Measurements from ENCODE around the gene CYP51A1.

CYP51A1 gene

DNA sequence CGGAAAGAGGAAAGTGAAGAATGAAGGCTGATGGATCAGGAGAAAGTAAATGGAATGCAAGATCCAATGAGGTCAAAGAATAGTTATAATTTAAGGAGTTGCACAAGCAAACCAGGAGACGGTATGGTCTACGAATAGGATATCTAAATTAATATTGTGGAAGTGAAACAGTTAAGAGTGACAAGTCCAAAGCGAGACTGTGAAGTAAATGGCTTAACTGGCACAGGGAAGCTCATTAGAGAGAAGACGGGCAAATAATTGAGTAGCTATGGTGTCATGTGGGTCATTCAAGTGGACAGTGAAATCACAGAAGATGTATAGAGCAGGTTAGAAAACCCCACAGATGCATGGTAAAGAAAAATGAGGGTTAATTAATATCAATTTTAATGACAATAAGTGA lies 3.2 kb downstream of the CYP51A1 start:
- no peak for DNase-seq (ENCODE audit: extremely low spot score)
- POLR2A ChIA-PET = interaction anchor here (0.7 kb wide), 1 partner anchor 11 kb away, joined by 4 read pairs; no protein-coding TSS in a partner anchor
- CTCF ChIA-PET = interaction anchor here (0.6 kb wide), 1 partner anchor 330 kb away, joined by 3 read pairs; no protein-coding TSS in a partner anchor
- TF ChIP-seq, protein P1, sequence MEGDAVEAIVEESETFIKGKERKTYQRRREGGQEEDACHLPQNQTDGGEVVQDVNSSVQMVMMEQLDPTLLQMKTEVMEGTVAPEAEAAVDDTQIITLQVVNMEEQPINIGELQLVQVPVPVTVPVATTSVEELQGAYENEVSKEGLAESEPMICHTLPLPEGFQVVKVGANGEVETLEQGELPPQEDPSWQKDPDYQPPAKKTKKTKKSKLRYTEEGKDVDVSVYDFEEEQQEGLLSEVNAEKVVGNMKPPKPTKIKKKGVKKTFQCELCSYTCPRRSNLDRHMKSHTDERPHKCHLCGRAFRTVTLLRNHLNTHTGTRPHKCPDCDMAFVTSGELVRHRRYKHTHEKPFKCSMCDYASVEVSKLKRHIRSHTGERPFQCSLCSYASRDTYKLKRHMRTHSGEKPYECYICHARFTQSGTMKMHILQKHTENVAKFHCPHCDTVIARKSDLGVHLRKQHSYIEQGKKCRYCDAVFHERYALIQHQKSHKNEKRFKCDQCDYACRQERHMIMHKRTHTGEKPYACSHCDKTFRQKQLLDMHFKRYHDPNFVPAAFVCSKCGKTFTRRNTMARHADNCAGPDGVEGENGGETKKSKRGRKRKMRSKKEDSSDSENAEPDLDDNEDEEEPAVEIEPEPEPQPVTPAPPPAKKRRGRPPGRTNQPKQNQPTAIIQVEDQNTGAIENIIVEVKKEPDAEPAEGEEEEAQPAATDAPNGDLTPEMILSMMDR (IDR thresholded peaks at IDR 0.05; ENCODE audit: control extremely low read depth, extremely low read depth, low read depth, missing control alignments) = no peak

DNA sequence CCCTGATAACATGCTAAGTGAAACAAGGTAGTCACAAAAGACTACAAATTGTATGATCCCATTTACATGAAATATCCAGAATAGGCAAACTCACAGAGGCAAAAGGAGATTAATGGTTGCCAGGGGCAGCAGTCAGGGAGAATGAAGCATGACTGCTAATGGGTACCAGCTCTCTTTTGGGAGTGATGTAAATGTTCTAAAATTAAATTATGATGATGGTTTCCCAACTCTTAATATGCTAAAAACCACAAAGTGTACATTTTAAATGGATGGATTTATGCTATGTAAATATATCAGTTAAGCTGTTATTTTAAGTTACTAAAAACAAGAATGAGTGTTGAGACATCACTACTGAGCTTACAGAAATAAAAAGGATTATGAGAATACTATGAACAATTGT lies 12.6 kb downstream of the CYP51A1 start:
- CTCF ChIA-PET = no interaction called here
- TF ChIP-seq, protein P1 (IDR thresholded peaks at IDR 0.05; ENCODE audit: control extremely low read depth, extremely low read depth, low read depth, missing control alignments) = no peak
- POLR2A ChIA-PET = no interaction called here
- DNase-seq (ENCODE audit: extremely low spot score) = no peak

DNA sequence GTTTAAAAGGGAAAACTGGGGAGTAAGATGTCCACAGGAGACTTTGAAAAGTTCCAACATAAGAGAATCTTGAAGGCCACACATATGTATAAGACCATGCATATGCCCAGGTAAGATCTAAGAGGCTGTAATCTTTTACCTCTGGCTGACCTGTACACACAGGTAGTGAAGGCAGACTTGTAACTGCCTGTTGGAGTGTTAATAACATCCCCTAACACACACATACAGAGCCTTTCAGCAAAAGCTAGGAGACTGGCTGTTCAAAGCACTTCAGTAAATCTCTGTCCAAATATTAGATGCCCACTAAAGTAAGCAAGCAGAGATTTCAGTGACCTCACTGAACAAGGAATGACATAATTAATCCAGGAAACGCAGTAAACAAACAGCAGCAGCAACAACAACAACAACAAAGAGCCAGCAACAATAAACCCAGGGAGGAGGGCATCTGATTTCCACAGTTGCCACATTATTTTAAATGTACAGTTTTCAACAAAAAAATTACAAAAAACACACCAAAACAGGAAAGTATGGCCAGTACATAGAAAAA lies 15.0 kb downstream of the CYP51A1 start:
- ChIA-PET POLR2A (interaction anchor here (0.5 kb wide), 1 partner anchor 14 kb away, joined by 5 read pairs; no protein-coding TSS in a partner anchor), CTCF (interaction anchor here (1.7 kb wide), 1 partner anchor 14 kb away, joined by 5 read pairs; no protein-coding TSS in a partner anchor)
- TF ChIP-seq, protein P1 (IDR thresholded peaks at IDR 0.05; ENCODE audit: control extremely low read depth, extremely low read depth, low read depth, missing control alignments) = no peak
- DNase-seq (ENCODE audit: extremely low spot score) = no peak

DNA sequence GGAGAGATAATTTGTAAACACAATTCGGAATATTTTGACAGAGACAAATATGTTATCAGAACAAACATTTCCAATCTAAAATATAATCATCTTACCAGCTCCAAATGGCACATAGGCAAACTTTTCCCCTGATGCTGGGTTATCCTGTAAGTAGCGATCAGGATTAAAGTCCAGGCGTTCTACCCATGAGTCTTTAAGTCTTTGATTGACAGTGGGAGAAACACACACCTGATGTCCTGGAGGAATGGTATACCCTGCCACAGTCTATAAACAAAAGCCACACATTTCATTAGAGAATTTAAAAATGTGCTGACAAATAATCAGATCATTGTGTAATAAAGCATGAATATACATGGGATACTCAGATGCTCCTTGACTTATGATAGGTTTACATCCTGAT lies 17.3 kb downstream of the CYP51A1 start:
- DNase-seq (ENCODE audit: extremely low spot score) = no peak
- ChIA-PET POLR2A (no interaction called here), CTCF (interaction anchor here (1.1 kb wide), 1 partner anchor 18 kb away, joined by 4 read pairs; the partner anchor contains the start of gene CYP51A1)

GRCh38 chr7:92115821-92116220 lies 18.5 kb downstream of the CYP51A1 start:
- TF ChIP-seq, protein P1 (IDR thresholded peaks at IDR 0.05; ENCODE audit: control extremely low read depth, extremely low read depth, low read depth, missing control alignments) = no peak
- ChIA-PET CTCF (interaction anchor here (0.9 to 1.5 kb wide), 4 partner anchors 18 to 34 kb away, joined by 3 to 4 read pairs (median 4); partner anchors contain the start of gene CYP51A1), POLR2A (no interaction called here)
- DNase-seq (ENCODE audit: extremely low spot score) = no peak

More for the DNA sequence above, 17.3 kb downstream of the CYP51A1 start:
- TF ChIP-seq, protein P1 (IDR thresholded peaks at IDR 0.05; ENCODE audit: control extremely low read depth, extremely low read depth, low read depth, missing control alignments) = no peak

DNA sequence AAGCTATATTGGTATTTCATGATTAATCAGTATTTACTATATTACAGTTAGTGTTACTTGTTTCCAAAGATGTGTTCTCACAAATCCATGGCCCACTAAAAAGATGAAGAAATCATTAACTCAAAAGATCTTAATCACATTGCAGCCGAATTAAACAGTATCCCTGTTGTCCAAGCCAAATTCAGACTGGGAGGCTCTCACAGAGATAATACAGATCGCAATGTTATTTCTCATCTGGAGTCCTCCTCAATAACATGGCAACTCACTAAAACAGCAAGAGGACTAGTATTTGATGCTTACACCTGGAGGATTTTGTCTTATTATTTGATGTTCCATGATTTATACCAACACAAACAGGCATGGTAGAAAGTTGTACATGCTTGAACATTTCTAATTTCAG lies 23.4 kb downstream of the CYP51A1 start:
- TF ChIP-seq, protein P1 (IDR thresholded peaks at IDR 0.05; ENCODE audit: control extremely low read depth, extremely low read depth, low read depth, missing control alignments) = no peak
- ChIA-PET POLR2A (no interaction called here), CTCF (interaction anchor here (1.0 to 2.1 kb wide), 2 partner anchors 13 to 15 kb away, joined by 3 to 4 read pairs; no protein-coding TSS in a partner anchor)
- DNase-seq (ENCODE audit: extremely low spot score) = no peak
